ENCODE results near the gene FANCE.
"Not testable (repeated sequence)": the region's sequence is repeated elsewhere in the genome, so short reads cannot be mapped to it uniquely, and the experiment has no call there.

Gene FANCE

GRCh38 chr6:35432291-35432690, 19.8 kb upstream of the FANCE start:
- no peak for DNase-seq (ENCODE audit: low read depth in 2 of 2)

GRCh38 chr6:35432702-35433101, 19.4 kb upstream of the FANCE start:
- DNase-seq (ENCODE audit: low read depth in 2 of 2) = not testable (repeated sequence)

GRCh38 chr6:35435074-35435837, 16.9 kb upstream of the FANCE start:
- no peak for DNase-seq (ENCODE audit: low read depth in 2 of 2)

GRCh38 chr6:35436071-35436857, 15.9 kb upstream of the FANCE start:
- DNase-seq (ENCODE audit: low read depth in 2 of 2) = no peak

GRCh38 chr6:35438378-35439065, 13.6 kb upstream of the FANCE start:
- DNase-seq (ENCODE audit: low read depth in 2 of 2) = not testable (repeated sequence)

GRCh38 chr6:35439308-35439707, 12.8 kb upstream of the FANCE start:
- no peak for DNase-seq (ENCODE audit: low read depth in 2 of 2)

- no peak for DNase-seq (ENCODE audit: low read depth in 2 of 2)
Measured at GRCh38 chr6:35441205-35441604, 10.9 kb upstream of the FANCE start.

GRCh38 chr6:35441642-35442041, 10.5 kb upstream of the FANCE start:
- no peak for DNase-seq (ENCODE audit: low read depth in 2 of 2)

GRCh38 chr6:35442693-35443092, 9.4 kb upstream of the FANCE start:
- DNase-seq (ENCODE audit: low read depth in 2 of 2) = no peak

GRCh38 chr6:35443341-35444030, 8.7 kb upstream of the FANCE start:
- no peak for DNase-seq (ENCODE audit: low read depth in 2 of 2)

- DNase-seq (ENCODE audit: low read depth in 2 of 2) = no peak
Measured at GRCh38 chr6:35445691-35446090, 6.4 kb upstream of the FANCE start.

GRCh38 chr6:35448191-35448590, 3.9 kb upstream of the FANCE start:
- DNase-seq (ENCODE audit: low read depth in 2 of 2) = no peak

- no peak for DNase-seq (ENCODE audit: low read depth in 2 of 2)
Measured at GRCh38 chr6:35449287-35449881, 2.8 kb upstream of the FANCE start.

- DNase-seq (ENCODE audit: low read depth in 2 of 2) = no peak
Measured at GRCh38 chr6:35451354-35452182, 570 bp upstream of the FANCE start.

GRCh38 chr6:35453236-35453635, 1.1 kb downstream of the FANCE start:
- no peak for DNase-seq (ENCODE audit: low read depth in 2 of 2)

GRCh38 chr6:35454391-35455110, 2.4 kb downstream of the FANCE start:
- DNase-seq (ENCODE audit: low read depth in 2 of 2) = no peak

- no peak for DNase-seq (ENCODE audit: low read depth in 2 of 2)
Measured at GRCh38 chr6:35457907-35458306, 5.8 kb downstream of the FANCE start.

GRCh38 chr6:35461270-35461669, 9.1 kb downstream of the FANCE start:
- no peak for DNase-seq (ENCODE audit: low read depth in 2 of 2)

- DNase-seq (ENCODE audit: low read depth in 2 of 2) = no peak
Measured at GRCh38 chr6:35463292-35463691, 11.2 kb downstream of the FANCE start.

- no peak for DNase-seq (ENCODE audit: low read depth in 2 of 2)
Measured at GRCh38 chr6:35465646-35466045, 13.5 kb downstream of the FANCE start.
